Suprapubic skin (tissue), 4 donors: ENCODE measurements around the gene POC1A. TPM values are rescaled to one million over a fixed set of nuclear protein-coding genes. Genes with fewer than 3 reads are reported as not detected.

Experiments
- DNase-seq, 2 donors: peaks; one replicate each; pipeline ENCODE4 v3.0.0-alpha.2; 2019; ENCODE audit warnings: low spot score in 2 of 2
- H3K27ac ChIP-seq: fragments of 200-600 bp; sonication (generic); one replicate; pipeline ENCODE4 v1.5.1; 2019
- H3K27me3 ChIP-seq: fragments of 200-600 bp; sonication (generic); one replicate; pipeline ENCODE4 v1.5.1; 2019
- H3K36me3 ChIP-seq: fragments of 200-600 bp; sonication (generic); one replicate; pipeline ENCODE4 v1.5.1; 2019
- H3K4me1 ChIP-seq: fragments of 200-600 bp; sonication (generic); one replicate; pipeline ENCODE4 v1.5.1; 2019
- H3K4me3 ChIP-seq: fragments of 200-600 bp; sonication (generic); one replicate; pipeline ENCODE4 v1.5.1; 2019; ENCODE audit warnings: mild to moderate bottlenecking
- H3K9me3 ChIP-seq: fragments of 200-600 bp; sonication (generic); one replicate; pipeline ENCODE4 v1.5.1; 2019
- CTCF ChIP-seq, 2 donors: fragments of 200-600 bp in 1 of 2; fragments of 450-650 bp in 1 of 2; sonication (generic) in 1 of 2; IDR thresholded peaks; one replicate each; pipeline ENCODE4 v1.5.1; 2016 to 2019; ENCODE audit warnings: antibody characterized with exemption in 2 of 2, mild to moderate bottlenecking in 1 of 2, moderate library complexity in 1 of 2
- EP300 ChIP-seq: sonication (generic); formaldehyde crosslinking; IDR thresholded peaks from one replicate; pipeline ENCODE4 v1.6.1; 2017; ENCODE audit warnings: antibody characterized with exemption
- POLR2A ChIP-seq, 2 donors: fragments of 450-650 bp; IDR thresholded peaks; one replicate each; pipeline ENCODE4 v1.6.1; 2017; ENCODE audit warnings: antibody characterized with exemption in 2 of 2, mild to moderate bottlenecking in 2 of 2, moderate library complexity in 2 of 2
- POLR2AphosphoS5 ChIP-seq, 3 donors: sonication (generic); formaldehyde crosslinking; IDR thresholded peaks; one replicate each; pipeline ENCODE4 v1.6.1; 2017; ENCODE audit warnings: antibody characterized with exemption in 3 of 3
- WGBS: methylation state at CpG from one replicate; pipeline ENCODE4 v1.1.5; 2018; 5-methylcytosine and 5-hydroxymethylcytosine counted together
- total RNA-seq, 4 donors: library from RNA; depleted of rRNA; stranded (reverse); fragments of >200 nt; gene quantifications; one replicate each; pipeline ENCODE4 v1.1.0, GENCODE V29; 2016

The POC1A gene
- total RNA-seq, 4 donors from 2014 or later: 1.1 to 4.8 (median 1.6) TPM

DNA sequence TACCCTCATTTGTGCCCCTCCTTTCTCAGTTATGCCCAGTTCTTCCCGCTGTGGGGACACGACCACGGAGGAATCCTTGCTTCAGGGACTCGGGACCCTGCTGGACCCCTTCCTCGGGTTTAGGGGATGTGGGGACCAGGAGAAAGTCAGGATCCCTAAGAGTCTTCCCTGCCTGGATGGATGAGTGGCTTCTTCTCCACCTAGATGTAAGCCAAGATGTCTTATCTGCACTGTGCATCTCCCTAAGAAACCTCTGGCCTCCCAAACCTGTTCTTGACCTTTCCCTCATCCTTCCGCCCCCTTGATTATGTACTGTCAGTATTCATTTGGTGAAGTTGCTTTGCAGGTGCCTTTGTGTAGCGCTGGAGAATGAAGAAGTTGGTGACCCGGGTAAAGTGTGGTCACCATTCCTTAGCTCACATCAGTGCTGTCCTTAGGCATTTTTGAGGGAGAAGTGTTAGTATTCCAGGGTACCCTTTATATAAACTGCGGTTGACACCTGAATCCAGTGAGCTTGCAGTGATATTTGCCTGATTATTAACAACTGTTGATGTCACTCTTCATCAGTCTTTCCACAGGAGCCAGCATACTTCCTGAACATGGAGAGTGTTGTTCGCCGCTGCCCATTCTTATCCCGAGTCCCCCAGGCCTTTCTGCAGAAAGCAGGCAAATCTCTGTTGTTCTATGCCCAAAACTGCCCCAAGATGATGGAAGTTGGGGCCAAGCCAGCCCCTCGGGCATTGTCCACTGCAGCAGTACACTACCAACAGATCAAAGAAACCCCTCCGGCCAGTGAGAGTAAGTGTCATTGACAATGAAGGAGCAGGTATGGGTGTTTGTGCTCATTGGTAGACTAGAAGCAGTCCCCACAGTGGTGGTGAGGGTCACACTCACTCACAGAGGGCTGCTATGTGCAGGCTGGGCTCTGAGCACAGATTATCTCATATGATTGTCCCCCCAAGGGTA lies 44.7 kb upstream of the POC1A start:
- WGBS: 40% methylated on average over 14 of the region's 14 CpGs
- H3K27ac ChIP-seq: peak overlapping the region; percentile 68
- DNase-seq: no peak
- TF ChIP-seq CTCF (IDR thresholded peaks at IDR 0.05) (no peak), EP300 (no peak), POLR2A (IDR thresholded peaks at IDR 0.05) (no peak), POLR2AphosphoS5 (IDR thresholded peaks at IDR 0.05) (no peak)
- H3K27me3 ChIP-seq: no peaks in the 10 kb centered on the region
- no peaks in the 10 kb centered on the region for H3K9me3 ChIP-seq
- peak overlapping the region; percentile 72 for H3K4me3 ChIP-seq
- H3K4me1 ChIP-seq: peaks cover 60% of the 10 kb centered on the region
- peaks cover 17% of the 10 kb centered on the region for H3K36me3 ChIP-seq

DNA sequence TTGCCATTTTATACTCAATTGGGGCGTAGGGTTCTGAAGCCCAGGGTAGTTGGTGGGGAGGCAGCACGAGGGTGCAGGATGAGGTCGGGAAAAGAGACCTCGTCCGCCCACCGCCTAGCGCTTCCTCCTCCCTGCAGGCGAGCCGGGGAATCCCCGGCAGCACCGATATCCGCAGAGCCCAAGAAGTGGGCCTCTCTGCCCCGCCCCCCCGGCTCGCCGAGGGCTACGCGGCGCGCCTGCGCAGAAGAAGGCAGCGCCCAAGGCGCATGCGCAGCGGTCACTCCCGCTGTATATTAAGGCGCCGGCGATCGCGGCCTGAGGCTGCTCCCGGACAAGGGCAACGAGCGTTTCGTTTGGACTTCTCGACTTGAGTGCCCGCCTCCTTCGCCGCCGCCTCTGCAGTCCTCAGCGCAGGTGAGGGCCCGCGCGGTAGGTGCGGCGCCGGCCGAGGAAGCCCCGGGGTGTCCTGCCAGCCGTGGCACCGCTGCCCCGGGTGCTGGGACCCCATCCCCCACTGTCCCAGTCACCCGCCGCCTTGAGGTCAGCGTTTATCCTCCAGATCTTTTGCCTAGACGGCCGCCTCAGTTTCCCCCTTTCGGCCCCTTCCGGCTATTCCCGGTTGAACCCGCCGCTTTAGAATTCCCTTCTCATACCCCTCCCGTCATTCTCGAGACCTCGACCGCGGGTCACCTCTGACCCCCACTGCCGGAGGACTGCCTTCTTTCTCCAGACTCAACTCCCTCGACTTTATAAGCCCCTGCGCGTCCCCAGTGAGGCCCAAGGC lies 43.8 kb upstream of the POC1A start, which contains the start of gene ALAS1:
Gene ALAS1 (plus strand): TSS at position 319 of the 784 bp plus-strand sequence. CDS start 1,082 bp downstream, outside the sequence.
- TF ChIP-seq POLR2A (IDR thresholded peaks at IDR 0.05): peak in 1 of 2 donors; percentile 65
- peak in 1 of 3 donors; percentile 23 for TF ChIP-seq POLR2AphosphoS5 (IDR thresholded peaks at IDR 0.05)
- peak in 1 of 2 donors; percentile 21 for TF ChIP-seq CTCF (IDR thresholded peaks at IDR 0.05)
- no peak for TF ChIP-seq EP300
- DNase-seq: peak; percentile 93

GRCh38 chr3:52197499-52197841 lies 43.2 kb upstream of the POC1A start:
- H3K4me1 ChIP-seq: peaks cover 51% of the 10 kb centered on the region
- no peaks in the 10 kb centered on the region for H3K27me3 ChIP-seq
- H3K36me3 ChIP-seq: peaks cover 3% of the 10 kb centered on the region
- H3K4me3 ChIP-seq: peak overlapping the region; percentile 72
- 42% methylated on average over 10 of the region's 10 CpGs for WGBS
- no peak for TF ChIP-seq EP300
- no peak for TF ChIP-seq CTCF (IDR thresholded peaks at IDR 0.05)
- TF ChIP-seq POLR2AphosphoS5 (IDR thresholded peaks at IDR 0.05): no peak
- TF ChIP-seq POLR2A (IDR thresholded peaks at IDR 0.05): no peak
- DNase-seq: no peak
- H3K27ac ChIP-seq: peak overlapping the region; percentile 68
- no peaks in the 10 kb centered on the region for H3K9me3 ChIP-seq

More for the DNA sequence above, 43.8 kb upstream of the POC1A start, which contains the start of gene ALAS1:
- Histone ChIP-seq H3K4me1 (peaks cover 55% of the 10 kb centered on the region), H3K27me3 (no peaks in the 10 kb centered on the region), H3K9me3 (no peaks in the 10 kb centered on the region), H3K27ac (peak within 1 kb of the TSS; percentile 68), H3K4me3 (peak within 1 kb of the TSS; percentile 72), H3K36me3 (peaks cover 8% of the 10 kb centered on the region)
- 2% methylated on average over 44 of the region's 71 CpGs for WGBS

DNA sequence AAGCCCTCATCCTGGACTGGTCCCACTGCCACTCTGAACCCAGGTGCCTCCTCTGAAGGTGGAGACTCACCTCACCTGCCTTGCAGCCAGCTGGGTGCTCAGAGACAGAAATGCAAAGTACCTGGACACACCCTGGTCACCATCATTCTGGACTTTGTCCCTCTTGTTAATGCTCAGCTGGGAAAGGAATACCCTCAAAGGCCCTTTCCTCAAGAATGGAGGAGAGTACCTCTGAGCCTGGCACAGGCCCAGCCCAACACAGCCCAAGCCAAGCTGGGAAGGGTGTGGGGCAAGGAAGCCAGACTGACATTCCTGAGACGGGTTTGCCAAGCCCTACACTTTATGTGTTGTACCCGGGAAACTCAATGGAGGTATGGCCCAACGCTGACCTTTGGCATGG lies 42.8 kb upstream of the POC1A start:
- peak overlapping the region; percentile 68 for H3K27ac ChIP-seq
- TF ChIP-seq POLR2AphosphoS5 (IDR thresholded peaks at IDR 0.05) (no peak), EP300 (no peak), CTCF (IDR thresholded peaks at IDR 0.05) (no peak), POLR2A (IDR thresholded peaks at IDR 0.05) (no peak)
- H3K36me3 ChIP-seq: no peaks in the 10 kb centered on the region
- peaks cover 51% of the 10 kb centered on the region for H3K4me1 ChIP-seq
- H3K4me3 ChIP-seq: no peak overlapping the region
- no peaks in the 10 kb centered on the region for H3K9me3 ChIP-seq
- DNase-seq: no peak
- H3K27me3 ChIP-seq: no peaks in the 10 kb centered on the region
- WGBS: 39% methylated on average over 3 of the region's 3 CpGs
